NOMO-1 (cell line): Measurements from ENCODE around the gene DTD1.

Source experiments
- DNase-seq, 2 experiments: peaks; one replicate each; lab custom pipeline; 2025; ENCODE audit not compliant: unreplicated experiment in 2 of 2; lab: John Stamatoyannopoulos, UW

The DTD1 gene

GRCh38 chr20:18657575-18657974 is 69.7 kb downstream of the DTD1 start:
- no peak for DNase-seq

GRCh38 chr20:18662279-18663040 is 74.6 kb downstream of the DTD1 start:
- no peak for DNase-seq

- DNase-seq: no peak
Observed at GRCh38 chr20:18663932-18664331, 76.1 kb downstream of the DTD1 start.

GRCh38 chr20:18665135-18665534 is 77.3 kb downstream of the DTD1 start:
- DNase-seq: no peak

- DNase-seq: no peak
Observed at GRCh38 chr20:18666803-18667415, 79.1 kb downstream of the DTD1 start.

GRCh38 chr20:18669241-18670019 is 81.6 kb downstream of the DTD1 start:
- no peak for DNase-seq

GRCh38 chr20:18671203-18671710 is 83.4 kb downstream of the DTD1 start:
- DNase-seq: no peak

- DNase-seq: no peak
Observed at GRCh38 chr20:18672834-18673233, 85.0 kb downstream of the DTD1 start.

GRCh38 chr20:18676396-18676795 is 88.5 kb downstream of the DTD1 start:
- no peak for DNase-seq

- no peak for DNase-seq
Observed at GRCh38 chr20:18677126-18677525, 89.3 kb downstream of the DTD1 start.

GRCh38 chr20:18678549-18679419 is 90.9 kb downstream of the DTD1 start:
- peak in 1 of 2 experiments; percentile 23 for DNase-seq

- no peak for DNase-seq
Observed at GRCh38 chr20:18683839-18684238, 96.0 kb downstream of the DTD1 start.

GRCh38 chr20:18684775-18685174 is 96.9 kb downstream of the DTD1 start:
- DNase-seq: no peak

- DNase-seq: no peak
Observed at GRCh38 chr20:18685406-18685805, 97.6 kb downstream of the DTD1 start.

- DNase-seq: no peak
Observed at GRCh38 chr20:18686696-18687095, 98.8 kb downstream of the DTD1 start.

- no peak for DNase-seq
Observed at GRCh38 chr20:18688676-18689075, 100.8 kb downstream of the DTD1 start.

- DNase-seq: no peak
Observed at GRCh38 chr20:18689557-18689956, 101.7 kb downstream of the DTD1 start.

- no peak for DNase-seq
Observed at GRCh38 chr20:18692447-18692846, 104.6 kb downstream of the DTD1 start.

- no peak for DNase-seq
Observed at GRCh38 chr20:18694071-18694470, 106.2 kb downstream of the DTD1 start.

- DNase-seq: no peak
Observed at GRCh38 chr20:18695175-18695574, 107.3 kb downstream of the DTD1 start.
